ENCODE results near the gene TTC8. TPM values are rescaled to one million over a fixed set of nuclear protein-coding genes. Genes with fewer than 3 reads are reported as not detected.

Gene TTC8
- total RNA-seq, 4 donors from 2014 or later: 10.5 to 18.2 (median 12.1) TPM

DNA sequence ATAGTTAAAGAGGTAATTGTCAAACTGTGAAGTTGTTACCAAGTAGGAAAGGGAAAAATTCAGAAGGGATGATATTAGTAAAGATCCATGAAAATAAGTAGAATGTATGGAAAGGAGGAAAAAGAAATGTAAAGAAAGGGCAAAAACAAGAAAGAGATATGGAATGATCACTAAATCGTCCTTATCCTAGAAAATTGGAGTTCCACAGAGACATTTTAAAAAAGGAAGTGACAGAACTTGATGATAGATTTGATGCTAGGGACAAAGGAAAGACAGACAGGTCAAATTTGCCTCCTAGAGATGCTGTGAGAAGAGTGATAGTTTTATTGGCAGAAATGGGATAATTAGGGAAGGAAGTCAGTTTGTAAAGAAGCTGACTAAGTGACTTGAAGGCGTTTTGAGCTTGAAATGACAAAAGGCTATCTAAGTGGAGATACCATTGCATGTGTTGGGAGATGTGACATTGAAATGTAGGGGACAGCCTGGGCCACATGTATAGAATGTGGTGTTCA lies 20.6 kb downstream of the TTC8 start:
- Histone ChIP-seq H3K4me1 (no peaks in the 10 kb centered on the region), H3K27ac (no peak overlapping the region), H3K36me3 (peaks cover 8% of the 10 kb centered on the region), H3K9me3 (no peaks in the 10 kb centered on the region), H3K27me3 (no peaks in the 10 kb centered on the region), H3K4me3 (no peak overlapping the region)
- DNase-seq (ENCODE audit: low spot score in 2 of 2): no peak
- 85% methylated on average over 2 of the region's 2 CpGs for WGBS
- no peak for TF ChIP-seq CTCF (IDR thresholded peaks at IDR 0.05)
- TF ChIP-seq POLR2AphosphoS5 (IDR thresholded peaks at IDR 0.05): no peak
- TF ChIP-seq EP300 (IDR thresholded peaks at IDR 0.05): no peak
- TF ChIP-seq POLR2A (IDR thresholded peaks at IDR 0.05): no peak

- Histone ChIP-seq H3K27me3 (no peaks in the 10 kb centered on the region), H3K4me1 (no peaks in the 10 kb centered on the region), H3K36me3 (peaks cover 13% of the 10 kb centered on the region), H3K4me3 (no peak overlapping the region), H3K27ac (no peak overlapping the region), H3K9me3 (no peaks in the 10 kb centered on the region)
- no peak for DNase-seq (ENCODE audit: low spot score in 2 of 2)
- TF ChIP-seq POLR2AphosphoS5 (IDR thresholded peaks at IDR 0.05) (no peak), POLR2A (IDR thresholded peaks at IDR 0.05) (no peak), EP300 (IDR thresholded peaks at IDR 0.05) (no peak), CTCF (IDR thresholded peaks at IDR 0.05) (no peak)
- 96% methylated on average over 1 of the region's 1 CpG for WGBS
Observed at GRCh38 chr14:88848571-88848970, 24.1 kb downstream of the TTC8 start.

DNA sequence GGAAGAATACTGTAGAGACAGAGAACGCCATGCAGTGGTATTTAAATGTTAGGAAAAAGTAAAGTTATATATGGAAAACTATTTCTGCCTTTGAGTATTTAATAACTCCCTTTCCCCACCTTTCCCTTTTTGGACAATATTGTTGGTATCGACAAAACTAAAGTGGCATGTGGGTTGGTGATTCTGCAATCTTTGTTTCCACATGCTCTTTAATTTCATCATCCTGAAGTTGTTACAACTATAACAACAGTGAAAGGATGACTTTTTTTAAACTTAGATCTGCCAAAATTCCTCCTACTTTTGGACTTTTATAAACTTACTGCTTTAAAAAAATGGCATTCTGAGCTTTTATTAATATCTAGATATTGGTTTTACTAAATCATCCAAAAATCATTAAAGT lies 25.3 kb downstream of the TTC8 start:
- Histone ChIP-seq H3K36me3 (peaks cover 13% of the 10 kb centered on the region), H3K27me3 (no peaks in the 10 kb centered on the region), H3K27ac (no peak overlapping the region), H3K4me3 (no peak overlapping the region), H3K4me1 (no peaks in the 10 kb centered on the region), H3K9me3 (no peaks in the 10 kb centered on the region)
- TF ChIP-seq POLR2A (IDR thresholded peaks at IDR 0.05) (no peak), CTCF (IDR thresholded peaks at IDR 0.05) (no peak), EP300 (IDR thresholded peaks at IDR 0.05) (no peak), POLR2AphosphoS5 (IDR thresholded peaks at IDR 0.05) (no peak)
- DNase-seq (ENCODE audit: low spot score in 2 of 2): no peak
- 85% methylated on average over 2 of the region's 2 CpGs for WGBS

- Histone ChIP-seq H3K27ac (no peak overlapping the region), H3K27me3 (no peaks in the 10 kb centered on the region), H3K4me1 (no peaks in the 10 kb centered on the region), H3K36me3 (peaks cover 16% of the 10 kb centered on the region), H3K9me3 (no peaks in the 10 kb centered on the region), H3K4me3 (no peak overlapping the region)
- no peak for TF ChIP-seq POLR2A (IDR thresholded peaks at IDR 0.05)
- TF ChIP-seq POLR2AphosphoS5 (IDR thresholded peaks at IDR 0.05): no peak
- WGBS: 89% methylated on average over 1 of the region's 1 CpG
- no peak for DNase-seq (ENCODE audit: low spot score in 2 of 2)
Observed at GRCh38 chr14:88851587-88851986, 27.1 kb downstream of the TTC8 start.

DNA sequence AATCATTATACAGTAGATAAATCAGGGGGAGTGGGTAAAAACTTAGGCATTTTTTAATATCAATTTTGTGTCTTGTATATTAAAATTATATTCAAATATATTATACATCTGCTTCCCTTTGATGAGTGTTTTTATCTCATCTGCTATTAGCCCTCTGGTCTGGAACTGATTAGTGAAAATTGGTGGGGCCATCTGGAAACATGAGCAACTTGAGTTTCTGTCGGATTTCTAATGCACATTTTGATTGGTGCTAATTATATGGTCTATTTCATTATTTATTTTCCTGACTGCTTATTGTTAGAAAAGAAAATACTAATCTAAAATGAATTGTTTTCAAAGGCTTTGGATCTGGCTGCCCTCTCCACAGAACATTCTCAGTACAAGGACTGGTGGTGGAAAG lies 28.2 kb downstream of the TTC8 start:
- TF ChIP-seq POLR2AphosphoS5 (IDR thresholded peaks at IDR 0.05) (no peak), CTCF (IDR thresholded peaks at IDR 0.05) (no peak), POLR2A (IDR thresholded peaks at IDR 0.05) (no peak), EP300 (IDR thresholded peaks at IDR 0.05) (no peak)
- H3K27ac ChIP-seq: no peak overlapping the region
- 64% methylated on average over 1 of the region's 1 CpG for WGBS
- peaks cover 20% of the 10 kb centered on the region for H3K36me3 ChIP-seq
- no peak for DNase-seq (ENCODE audit: low spot score in 2 of 2)
- H3K4me3 ChIP-seq: no peak overlapping the region
- no peaks in the 10 kb centered on the region for H3K9me3 ChIP-seq
- H3K4me1 ChIP-seq: no peaks in the 10 kb centered on the region
- no peaks in the 10 kb centered on the region for H3K27me3 ChIP-seq

DNA sequence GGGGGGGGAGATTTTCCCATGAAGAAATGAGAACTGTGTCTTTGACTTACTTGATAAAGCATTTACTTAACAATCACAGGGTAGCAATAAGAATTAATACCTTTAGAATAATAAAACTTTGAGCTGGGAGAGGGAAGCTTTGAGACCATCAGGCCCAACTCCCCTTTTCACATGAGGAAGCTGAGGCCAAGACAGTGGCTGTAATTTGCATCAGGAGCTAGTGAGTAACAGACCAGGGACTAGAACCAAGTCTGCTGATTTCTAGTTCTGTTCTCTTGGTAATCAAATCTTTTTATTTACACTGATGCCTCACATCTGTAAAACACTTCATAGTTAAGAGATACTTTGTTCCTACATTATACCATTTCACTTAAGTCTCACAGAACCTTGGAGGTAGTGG lies 28.7 kb downstream of the TTC8 start:
- DNase-seq (ENCODE audit: low spot score in 2 of 2): no peak
- TF ChIP-seq POLR2A (IDR thresholded peaks at IDR 0.05): no peak
- no peak for TF ChIP-seq EP300 (IDR thresholded peaks at IDR 0.05)
- TF ChIP-seq POLR2AphosphoS5 (IDR thresholded peaks at IDR 0.05): no peak
- TF ChIP-seq CTCF (IDR thresholded peaks at IDR 0.05): no peak
- H3K27ac ChIP-seq: no peak overlapping the region
- H3K36me3 ChIP-seq: peaks cover 25% of the 10 kb centered on the region
- H3K4me1 ChIP-seq: no peaks in the 10 kb centered on the region
- no peaks in the 10 kb centered on the region for H3K27me3 ChIP-seq
- no peaks in the 10 kb centered on the region for H3K9me3 ChIP-seq
- H3K4me3 ChIP-seq: no peak overlapping the region
